Hypothalamus (tissue), 51 donors: ENCODE results near the gene ROR2.

Source experiments
- DNase-seq, 51 donors: peaks; one replicate each; lab custom pipeline; 2025; lab: John Stamatoyannopoulos, UW

The ROR2 gene

GRCh38 chr9:91606255-91606995, 343.6 kb downstream of the ROR2 start:
- no peak for DNase-seq

- DNase-seq: no peak
Measured at GRCh38 chr9:91604451-91605179, 345.4 kb downstream of the ROR2 start.

DNA sequence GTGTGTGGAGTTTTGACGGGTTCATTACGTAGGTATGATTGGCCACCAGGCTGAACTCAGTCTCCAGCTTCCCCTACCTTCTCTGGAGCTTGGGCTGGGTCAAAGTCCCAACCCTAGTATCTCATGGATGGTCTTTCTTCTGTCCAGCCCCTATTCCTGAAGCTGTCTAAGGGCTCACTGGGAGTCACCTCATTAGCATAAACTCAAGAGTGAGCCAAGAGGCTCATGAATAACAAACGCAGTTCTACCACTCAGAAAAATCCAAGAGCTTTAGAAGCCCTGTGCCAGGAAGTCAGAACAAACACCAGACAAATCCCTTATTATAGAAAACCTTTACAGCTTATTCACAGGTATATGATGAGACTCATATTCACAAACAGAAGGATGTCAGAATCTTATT, 346.1 kb downstream of the ROR2 start:
- DNase-seq: no peak

- no peak for DNase-seq
Measured at GRCh38 chr9:91599564-91599963, 350.5 kb downstream of the ROR2 start.

DNA sequence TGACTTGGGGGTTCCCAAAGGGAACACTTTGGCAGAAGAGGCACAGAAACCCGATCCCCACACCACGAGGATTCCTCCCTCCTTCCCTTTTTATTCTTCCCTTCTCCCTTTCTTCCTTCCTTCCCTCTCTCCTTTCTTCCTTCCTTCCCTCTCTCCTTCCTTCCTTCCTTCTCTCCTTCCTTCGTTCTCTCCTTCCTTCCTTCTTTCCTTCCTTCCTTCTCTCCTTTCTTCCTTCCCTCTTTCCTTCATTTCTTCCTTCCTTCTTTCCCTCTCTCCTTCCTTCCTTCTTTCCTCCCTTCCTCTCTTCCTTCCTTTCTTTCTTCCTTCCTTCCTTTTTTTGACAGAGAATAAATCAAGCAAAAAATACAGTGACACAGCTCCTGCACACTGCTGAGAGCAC, 358.4 kb downstream of the ROR2 start:
- no peak for DNase-seq

- peak in 12 of 51 donors; percentile 6 to 39 (median 16) for DNase-seq
Measured at GRCh38 chr9:91589101-91589553, 360.9 kb downstream of the ROR2 start.

DNA sequence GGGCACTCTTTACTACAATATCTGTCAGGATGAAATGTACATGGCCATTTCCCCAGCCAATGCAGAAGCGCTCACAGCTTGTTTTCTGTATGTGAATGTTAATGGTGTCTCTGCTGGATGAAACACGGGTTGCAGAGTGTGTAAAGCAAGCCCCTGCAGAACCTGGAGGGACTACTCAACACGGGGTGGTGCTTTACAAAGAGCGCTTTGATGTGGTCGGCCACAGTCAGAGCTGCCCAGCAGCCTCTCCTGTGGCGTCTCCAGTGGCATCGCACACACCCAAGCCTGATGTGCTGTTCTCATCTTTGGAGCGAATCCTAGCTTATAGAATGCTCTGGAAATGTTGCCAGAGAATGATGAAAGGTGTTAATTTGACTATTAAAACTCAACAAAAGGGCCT, 363.7 kb downstream of the ROR2 start:
- no peak for DNase-seq

GRCh38 chr9:91583966-91584365, 366.1 kb downstream of the ROR2 start:
- DNase-seq: no peak

DNA sequence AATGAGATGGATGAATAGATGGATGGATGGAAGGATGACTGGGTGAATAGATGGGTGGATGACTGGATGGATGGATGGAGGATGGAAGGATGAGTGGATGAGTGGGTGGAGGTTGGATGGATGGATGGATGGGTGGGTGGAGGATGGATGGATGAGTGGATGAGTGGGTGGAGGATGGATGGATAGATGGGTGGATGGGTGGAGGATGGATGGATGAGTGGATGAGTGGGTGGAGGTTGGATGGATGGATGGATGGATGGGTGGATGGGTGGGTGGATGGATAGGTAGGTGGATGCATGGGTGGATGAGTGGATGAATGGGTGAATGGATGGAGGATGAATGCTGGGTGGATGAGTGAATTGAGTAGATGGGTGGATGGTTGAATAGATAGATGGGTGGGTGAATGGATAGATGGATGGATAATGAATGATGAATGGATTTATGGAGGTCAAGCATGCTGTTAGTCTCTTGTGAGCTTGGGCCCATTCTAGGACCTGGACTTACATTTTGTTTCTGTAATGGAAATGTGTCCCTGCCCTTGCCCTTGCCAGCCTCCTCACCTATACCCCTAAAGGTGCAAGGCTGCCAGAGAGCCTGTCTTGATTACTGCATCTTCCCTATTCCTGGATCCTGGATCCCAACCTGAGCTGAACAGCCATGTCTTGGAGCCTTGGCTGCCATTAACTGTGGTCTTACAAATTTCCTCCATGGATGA, 366.7 kb downstream of the ROR2 start:
- no peak for DNase-seq

DNA sequence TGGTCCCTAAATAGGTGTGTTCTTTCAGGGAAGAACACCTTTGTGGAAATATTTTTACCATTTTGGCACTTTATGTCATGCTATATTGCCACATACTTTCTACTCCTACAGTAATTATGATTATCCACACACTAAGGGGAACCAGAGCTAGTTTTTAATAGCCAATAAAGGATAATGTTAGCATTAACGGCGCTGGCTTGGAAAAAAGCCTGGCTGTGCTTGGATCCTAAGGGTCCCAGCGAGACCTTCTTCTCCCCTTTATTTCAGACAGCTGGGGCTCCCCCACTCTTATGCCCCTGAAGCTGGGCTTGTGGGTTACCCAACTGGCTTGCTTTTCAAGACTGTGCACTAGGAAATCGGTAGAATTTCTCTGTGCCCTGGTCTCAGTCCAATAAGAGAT, 367.8 kb downstream of the ROR2 start:
- DNase-seq: no peak

DNA sequence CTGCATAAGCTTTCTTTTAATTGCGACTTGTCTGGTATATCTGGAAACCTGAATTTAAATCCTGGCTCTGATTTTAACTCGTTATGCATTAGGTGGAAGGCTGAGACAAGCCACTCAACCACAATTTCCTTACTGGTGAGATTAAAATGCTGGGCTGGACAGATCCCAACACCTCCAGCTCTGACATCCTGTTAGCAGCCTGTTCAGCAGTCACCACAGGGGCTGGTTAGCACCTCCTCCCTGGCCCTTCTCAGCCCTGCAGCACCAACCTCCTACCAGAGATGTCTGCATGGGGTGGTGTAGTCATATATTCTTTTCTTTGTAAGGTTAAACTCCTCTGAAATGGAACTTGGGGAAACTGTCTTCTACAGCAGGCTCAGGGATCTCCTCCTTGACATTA, 369.9 kb downstream of the ROR2 start:
- no peak for DNase-seq

DNA sequence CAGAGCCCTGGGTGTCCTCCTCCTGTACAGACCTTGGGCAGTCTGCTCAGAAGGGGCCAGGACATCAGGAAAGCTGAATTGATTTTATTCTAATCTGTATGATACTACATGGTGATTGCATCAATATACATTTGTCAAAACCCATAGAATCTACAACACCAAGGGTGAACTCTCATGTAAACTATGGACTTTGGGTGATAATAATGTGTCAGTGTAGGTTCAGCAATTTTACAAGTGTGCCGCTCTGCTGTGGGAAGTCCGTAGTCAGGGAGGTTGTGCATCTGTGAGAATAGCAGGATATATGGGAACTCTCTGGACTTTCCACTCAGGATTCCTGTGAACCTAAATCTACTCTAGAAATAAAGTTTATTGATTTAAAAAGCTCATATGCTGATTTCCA, 371.1 kb downstream of the ROR2 start:
- no peak for DNase-seq

- DNase-seq: no peak
Measured at GRCh38 chr9:91577633-91578061, 372.4 kb downstream of the ROR2 start.

DNA sequence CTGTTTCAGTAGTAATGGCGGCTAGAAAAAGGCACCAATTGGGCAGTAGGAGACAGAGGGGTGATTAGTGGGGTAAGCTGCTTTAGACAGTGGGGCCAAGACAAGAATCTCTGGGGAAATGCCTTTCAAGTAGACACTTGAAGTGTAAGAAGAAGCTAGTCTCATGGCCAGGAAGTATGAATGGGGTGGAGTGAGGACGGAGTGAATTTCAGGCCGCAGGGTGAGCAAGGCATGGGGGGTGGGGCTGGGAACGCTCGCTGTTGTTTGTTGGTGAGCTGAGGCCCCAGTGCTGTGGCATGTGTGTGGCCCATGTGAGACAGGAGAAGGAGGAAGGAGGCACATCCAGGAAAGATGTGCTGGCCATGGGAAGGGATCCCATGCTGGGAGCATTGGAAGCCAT, 377.2 kb downstream of the ROR2 start:
- no peak for DNase-seq

DNA sequence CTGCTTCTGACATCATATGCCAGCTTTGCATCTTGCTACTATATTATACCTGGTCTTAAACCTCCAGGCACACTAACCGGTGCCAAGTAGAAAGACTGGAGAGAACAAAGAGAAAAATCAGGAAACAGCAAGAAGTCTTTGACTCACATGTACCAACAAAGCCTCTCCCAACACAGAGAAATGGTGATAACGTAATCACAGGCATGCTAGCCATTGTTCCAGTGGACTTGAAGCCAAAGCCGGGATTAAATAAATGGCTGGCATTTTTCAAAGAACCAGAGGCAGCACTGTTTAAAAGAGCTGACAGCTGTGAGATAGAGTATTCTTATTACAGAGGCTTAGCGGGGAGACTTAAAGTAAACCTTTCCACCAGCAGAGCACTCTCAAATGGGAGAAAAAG, 378.0 kb downstream of the ROR2 start:
- no peak for DNase-seq

- no peak for DNase-seq
Measured at GRCh38 chr9:91571036-91571435, 379.0 kb downstream of the ROR2 start.

DNA sequence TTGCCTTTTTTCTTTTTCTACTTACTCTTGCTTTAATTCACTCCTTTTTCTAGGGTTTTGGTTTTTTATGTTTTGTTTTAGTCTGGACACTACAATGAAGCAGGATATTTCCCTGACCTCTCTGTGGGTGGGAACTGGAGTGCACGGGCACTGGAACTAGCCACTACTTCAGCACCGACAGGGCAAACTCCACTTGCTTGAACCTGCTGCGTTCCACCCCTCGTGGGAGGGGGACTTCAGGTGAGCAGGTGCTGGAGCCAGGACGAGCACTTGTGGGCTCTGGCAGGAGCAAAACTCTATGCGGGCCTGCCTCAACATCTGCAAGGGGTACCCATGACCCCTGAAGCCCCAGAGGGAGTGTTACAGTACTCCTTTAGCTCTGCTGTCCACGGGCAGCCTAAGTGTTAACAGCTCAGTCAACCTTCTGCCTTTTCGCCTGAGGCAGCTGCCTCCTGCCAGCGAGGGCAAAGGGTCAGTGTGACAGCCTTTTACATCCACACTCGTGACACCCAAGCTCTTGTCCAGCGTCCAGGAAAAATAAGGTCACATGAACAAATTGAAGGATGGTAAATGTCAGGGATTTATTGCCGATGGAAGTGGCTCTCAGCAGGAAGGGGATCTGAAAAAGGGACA, 382.3 kb downstream of the ROR2 start:
- DNase-seq: no peak

- no peak for DNase-seq
Measured at GRCh38 chr9:91564081-91564670, 385.9 kb downstream of the ROR2 start.

DNA sequence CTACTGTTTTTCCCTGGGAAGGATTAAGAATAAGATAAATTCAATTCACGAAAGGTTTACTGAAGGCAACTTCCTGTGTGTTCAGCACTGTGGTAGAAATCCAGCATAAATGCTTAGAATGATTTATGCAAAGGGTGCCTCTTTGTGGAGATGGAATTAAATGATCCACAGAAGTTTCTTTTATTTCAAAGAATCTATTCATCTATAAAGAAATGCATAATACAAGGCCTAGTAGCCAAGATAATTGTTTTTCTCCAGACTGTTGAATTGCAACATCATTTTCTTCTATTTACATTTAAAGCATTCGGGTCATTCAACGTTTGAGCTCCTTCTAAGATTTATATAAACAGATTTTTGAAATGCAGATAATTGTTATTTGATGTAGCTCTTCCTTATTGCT, 387.6 kb downstream of the ROR2 start:
- no peak for DNase-seq

- DNase-seq: no peak
Measured at GRCh38 chr9:91560301-91560700, 389.7 kb downstream of the ROR2 start.

- no peak for DNase-seq
Measured at GRCh38 chr9:91558879-91559278, 391.1 kb downstream of the ROR2 start.
